ENCODE data around the gene DNMT3A. TPM values are rescaled to one million over a fixed set of nuclear protein-coding genes. Genes with fewer than 3 reads are reported as not detected.
A peak's percentile ranks its signal among the peaks of the same experiment; 100 is the strongest.

DNMT3A gene
- total and polyA plus RNA-seq, 3 donors from 2014 or later: 15.5 to 36.3 (median 36.3) TPM

DNA sequence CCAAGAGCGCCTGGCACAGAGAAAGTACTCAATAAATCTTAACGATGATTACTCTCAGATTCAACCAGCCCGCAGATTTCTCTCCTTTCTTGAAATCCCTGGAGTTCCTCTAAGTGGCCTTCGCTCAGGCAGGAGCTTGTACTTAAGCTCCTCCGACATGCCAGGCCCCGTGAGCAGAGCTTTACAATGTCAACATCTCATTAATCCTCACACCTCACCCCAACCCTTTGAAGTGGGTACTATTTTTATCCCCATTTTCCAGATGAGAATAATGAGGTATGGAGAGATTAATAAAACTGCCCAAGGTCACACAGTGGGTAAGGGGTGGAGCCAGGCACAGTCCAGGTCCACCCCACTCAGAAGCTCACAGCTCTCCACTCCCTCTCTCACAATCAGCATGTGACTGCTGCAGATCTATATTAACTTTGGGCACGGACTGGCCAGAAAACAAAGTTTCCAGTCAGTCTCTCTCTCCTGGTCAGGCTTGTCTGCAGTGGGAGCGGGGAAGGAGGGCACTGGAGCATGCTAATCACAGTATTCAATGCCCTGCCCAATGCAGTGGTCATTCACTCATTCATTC, 18.0 kb downstream of the DNMT3A start:
- intact Hi-C loops (cut with DNase I; ENCODE audit: low total_unique reads): no loop called here
- TF ChIP-seq, protein P1, sequence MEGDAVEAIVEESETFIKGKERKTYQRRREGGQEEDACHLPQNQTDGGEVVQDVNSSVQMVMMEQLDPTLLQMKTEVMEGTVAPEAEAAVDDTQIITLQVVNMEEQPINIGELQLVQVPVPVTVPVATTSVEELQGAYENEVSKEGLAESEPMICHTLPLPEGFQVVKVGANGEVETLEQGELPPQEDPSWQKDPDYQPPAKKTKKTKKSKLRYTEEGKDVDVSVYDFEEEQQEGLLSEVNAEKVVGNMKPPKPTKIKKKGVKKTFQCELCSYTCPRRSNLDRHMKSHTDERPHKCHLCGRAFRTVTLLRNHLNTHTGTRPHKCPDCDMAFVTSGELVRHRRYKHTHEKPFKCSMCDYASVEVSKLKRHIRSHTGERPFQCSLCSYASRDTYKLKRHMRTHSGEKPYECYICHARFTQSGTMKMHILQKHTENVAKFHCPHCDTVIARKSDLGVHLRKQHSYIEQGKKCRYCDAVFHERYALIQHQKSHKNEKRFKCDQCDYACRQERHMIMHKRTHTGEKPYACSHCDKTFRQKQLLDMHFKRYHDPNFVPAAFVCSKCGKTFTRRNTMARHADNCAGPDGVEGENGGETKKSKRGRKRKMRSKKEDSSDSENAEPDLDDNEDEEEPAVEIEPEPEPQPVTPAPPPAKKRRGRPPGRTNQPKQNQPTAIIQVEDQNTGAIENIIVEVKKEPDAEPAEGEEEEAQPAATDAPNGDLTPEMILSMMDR (IDR thresholded peaks at IDR 0.05): no peak
- TF ChIP-seq POLR2A (IDR thresholded peaks at IDR 0.05): no peak
- H3K4me1 ChIP-seq: peaks cover 10% of the 10 kb centered on the region

DNA sequence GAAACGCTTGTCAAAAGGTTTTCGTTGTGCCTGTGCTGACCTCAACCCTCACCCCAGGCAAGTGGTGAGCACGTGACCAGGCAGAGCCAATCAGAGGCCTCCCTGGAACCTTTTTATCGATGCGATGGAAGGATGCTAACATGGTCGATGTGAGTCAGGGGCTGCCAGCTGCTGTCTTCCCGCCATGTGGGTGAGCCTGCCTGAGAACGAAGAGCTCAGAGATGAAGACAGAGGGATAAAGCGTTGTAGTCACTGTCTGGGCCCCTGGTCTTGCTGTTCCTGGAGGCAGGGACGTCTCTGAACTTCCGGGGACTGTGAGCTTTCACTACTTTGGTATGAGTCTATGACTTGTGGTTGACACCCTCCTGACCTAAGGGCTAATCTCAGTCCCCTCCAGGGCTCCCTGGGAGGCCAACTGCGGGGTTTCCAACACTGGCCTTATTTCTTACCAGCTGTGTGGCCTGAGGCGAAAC, 18.6 kb downstream of the DNMT3A start:
- WGBS, 2 donors: 49 to 69% methylated on average over 8 to 13 of the region's 13 CpGs
- DNase-seq: peak; percentile 50
- Histone ChIP-seq H3K36me3 (ENCODE audit: low read depth, missing control alignments) (no peaks in the 10 kb centered on the region), H3K4me3 (peak overlapping the region in 1 of 2 donors; percentile 9), H3K27ac (no peak overlapping the region), H3K27me3 (no peaks in the 10 kb centered on the region), H3K4me1 (peaks cover 10% of the 10 kb centered on the region), H3K9me3 (no peaks in the 10 kb centered on the region)
- no peak for TF ChIP-seq POLR2A (IDR thresholded peaks at IDR 0.05)
- TF ChIP-seq, protein P1 (IDR thresholded peaks at IDR 0.05): no peak
- intact Hi-C loops (cut with DNase I; ENCODE audit: low total_unique reads): no loop called here

More for the DNA sequence above, 18.0 kb downstream of the DNMT3A start:
- no peak overlapping the region for H3K27ac ChIP-seq
- 62 to 68% methylated on average over 8 of the region's 8 CpGs for WGBS, 2 donors
- no peak for DNase-seq
- no peaks in the 10 kb centered on the region for H3K9me3 ChIP-seq
- H3K4me3 ChIP-seq: no peak overlapping the region
- H3K27me3 ChIP-seq: no peaks in the 10 kb centered on the region
- no peaks in the 10 kb centered on the region for H3K36me3 ChIP-seq (ENCODE audit: low read depth, missing control alignments)

DNA sequence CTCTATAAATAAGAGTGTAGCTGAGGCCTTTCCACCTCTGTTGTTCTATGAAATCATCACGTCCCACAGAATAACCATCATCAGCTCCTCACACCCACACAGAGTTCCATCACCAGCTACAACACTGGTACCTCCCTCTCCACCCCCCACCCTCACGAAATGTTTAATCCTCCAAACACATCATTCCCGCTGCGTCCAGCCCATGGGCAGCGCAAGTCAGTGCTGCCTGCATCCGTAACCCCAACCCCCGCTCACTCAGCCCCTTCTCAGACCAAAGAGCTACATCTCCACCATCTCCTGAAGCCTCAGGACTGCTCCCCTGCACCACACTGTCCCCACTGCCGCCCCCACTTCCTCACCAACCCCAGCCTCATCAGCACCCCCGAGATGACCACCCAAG, 19.4 kb downstream of the DNMT3A start:
- 59 to 70% methylated on average over 9 of the region's 9 CpGs for WGBS, 2 donors
- H3K4me3 ChIP-seq: no peak overlapping the region
- H3K9me3 ChIP-seq: no peaks in the 10 kb centered on the region
- no peak overlapping the region for H3K27ac ChIP-seq
- no peak for DNase-seq
- H3K4me1 ChIP-seq: peaks cover 10% of the 10 kb centered on the region
- H3K27me3 ChIP-seq: no peaks in the 10 kb centered on the region
- H3K36me3 ChIP-seq (ENCODE audit: low read depth, missing control alignments): no peaks in the 10 kb centered on the region
- intact Hi-C loops (cut with DNase I; ENCODE audit: low total_unique reads): no loop called here
- TF ChIP-seq POLR2A (IDR thresholded peaks at IDR 0.05): no peak
- TF ChIP-seq, protein P1 (IDR thresholded peaks at IDR 0.05): no peak

DNA sequence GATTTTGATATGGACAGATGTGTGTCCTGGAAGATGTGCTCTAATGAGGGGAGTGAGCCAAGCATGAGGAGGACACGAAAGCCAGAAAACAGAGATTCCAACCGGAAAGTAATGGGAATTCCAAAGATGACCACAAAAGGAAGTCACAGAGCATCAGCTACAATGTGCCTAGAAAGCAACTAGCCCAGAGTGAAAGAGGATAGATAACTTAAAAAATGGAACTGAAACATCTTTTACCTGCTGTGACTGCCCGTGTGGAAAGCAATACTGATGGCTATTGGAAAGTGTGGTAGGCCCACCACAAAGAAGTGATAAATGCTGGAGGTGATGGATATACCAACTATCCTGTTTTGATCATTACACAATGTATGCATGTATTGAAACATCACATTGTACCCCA, 21.6 kb downstream of the DNMT3A start:
- H3K27me3 ChIP-seq: no peaks in the 10 kb centered on the region
- TF ChIP-seq POLR2A (IDR thresholded peaks at IDR 0.05): no peak
- peaks cover 20% of the 10 kb centered on the region for H3K4me1 ChIP-seq
- no peak overlapping the region for H3K27ac ChIP-seq
- no peaks in the 10 kb centered on the region for H3K36me3 ChIP-seq (ENCODE audit: low read depth, missing control alignments)
- WGBS, 2 donors: 61 to 66% methylated on average over 3 of the region's 3 CpGs
- no peaks in the 10 kb centered on the region for H3K9me3 ChIP-seq
- no peak overlapping the region for H3K4me3 ChIP-seq
- intact Hi-C loops (cut with DNase I; ENCODE audit: low total_unique reads): no loop called here
- no peak for DNase-seq

DNA sequence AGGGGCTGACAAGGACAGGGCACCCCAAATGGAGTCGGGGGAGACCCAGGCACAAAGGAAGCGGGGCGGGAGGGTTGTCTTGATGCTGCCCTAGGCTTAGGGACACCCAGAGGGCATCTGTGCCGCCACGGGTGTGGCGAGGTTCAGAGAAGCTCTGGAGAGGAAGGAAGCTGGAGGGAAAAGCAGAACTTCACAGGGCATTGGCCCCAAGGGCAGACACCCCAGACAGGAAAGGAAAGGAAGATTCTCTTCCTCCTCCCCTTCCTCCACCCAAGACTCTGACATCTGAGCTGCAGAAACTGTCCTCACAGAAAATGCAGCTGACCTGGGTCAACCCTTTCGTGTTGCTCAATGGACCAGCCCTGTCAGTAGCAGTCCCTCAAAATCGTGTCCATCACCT, 25.6 kb downstream of the DNMT3A start:
- intact Hi-C loops (cut with DNase I; ENCODE audit: low total_unique reads): no loop called here
- Histone ChIP-seq H3K36me3 (ENCODE audit: low read depth, missing control alignments) (no peaks in the 10 kb centered on the region), H3K4me3 (no peak overlapping the region), H3K4me1 (peaks cover 39% of the 10 kb centered on the region), H3K9me3 (no peaks in the 10 kb centered on the region), H3K27me3 (no peaks in the 10 kb centered on the region), H3K27ac (peak overlapping the region in 1 of 2 donors; percentile 63)
- WGBS, 2 donors: 67 to 78% methylated on average over 6 to 8 of the region's 8 CpGs
- no peak for DNase-seq
- no peak for TF ChIP-seq POLR2A (IDR thresholded peaks at IDR 0.05)
- TF ChIP-seq, protein P1 (IDR thresholded peaks at IDR 0.05): no peak

Data from testis (tissue), 3 donors.